H1 (cell line): ENCODE results near the gene APBA3. TPM values are rescaled to one million over a fixed set of nuclear protein-coding genes. Genes with fewer than 3 reads are reported as not detected.

ENCODE experiments used
- CHD7 ChIP-seq: fragments of 300-600 bp; sonication (generic); IDR thresholded peaks from 2 replicates; pipeline ENCODE4 v1.7.1; 2012; ENCODE audit warnings: low read length, moderate library complexity, mild to moderate bottlenecking, inconsistent platforms; ENCODE audit not compliant: insufficient replicate concordance
- CREB1 ChIP-seq: IDR thresholded peaks from 2 replicates; pipeline ENCODE4 v1.6.1; 2012; ENCODE audit warnings: inconsistent platforms
- KDM5A ChIP-seq: fragments of 200-600 bp; IDR thresholded peaks from 2 replicates; pipeline ENCODE4 v1.7.1; 2012; ENCODE audit warnings: mild to moderate bottlenecking, low read length, inconsistent platforms, mixed read lengths
- SIN3A ChIP-seq, 2 experiments: IDR thresholded peaks in 1 of 2; conservative IDR thresholded peaks in 1 of 2; 2 replicates each; pipeline ENCODE4 v1.6.1; 2011 to 2012; ENCODE audit warnings: low read length in 2 of 2, improper control_type of control experiment in 1 of 2, low read depth in 1 of 2, mild to moderate bottlenecking in 1 of 2
- polyA plus RNA-seq, 7 experiments: library from polyadenylated mRNA; depleted of rRNA in 3 of 7; stranded (reverse) in 5 of 7; unstranded in 2 of 7; fragments of >200 nt in 5 of 7; fragments of 200-250 nt in 2 of 7; gene quantifications; 1 replicate in 5 of 7; 2 replicates in 1 of 7; 4 replicates in 1 of 7; pipeline versions ENCODE4 v1.2.1 to v1.2.3, GENCODE V29; 2011 to 2013; ENCODE audit warnings: missing spikeins in 2 of 7, mixed read lengths in 2 of 7
- total RNA-seq: library from RNA; stranded (reverse); fragmentation: NEBNext Ultra II Directional; extraction: Animal tissue kit (Norgen Biotek cat#: 25700); gene quantifications from 2 replicates; pipeline ENCODE4 v1.2.1, GENCODE V29; 2021

Gene APBA3
- total and polyA plus RNA-seq, 2 of the 8 experiments (the other 6 are each of a cell fraction or from before 2014, with no cell fraction given), result 21.4 to 36.9 TPM

- TF ChIP-seq CHD7, result no peak
- TF ChIP-seq KDM5A, result no peak
- no peak for TF ChIP-seq SIN3A (conservative IDR thresholded peaks at IDR 0.05 in 1 of 2, IDR thresholded peaks at IDR 0.05 in 1 of 2; ENCODE audit: low read depth in 1 of 2, low read length in 2 of 2)
- TF ChIP-seq CREB1, result no peak
Measured at GRCh38 chr19:3775831-3776230, 14.3 kb upstream of the APBA3 start (continued).
